Glomerular visceral epithelial cell (primary cell): Measurements from ENCODE around the gene TESK1.
"Not testable (repeated sequence)": the region's sequence is repeated elsewhere in the genome, so short reads cannot be mapped to it uniquely, and the experiment has no call there.

Source experiments
- DNase-seq: peaks from one replicate; pipeline ENCODE4 v3.0.0-alpha.2; 2016; ENCODE audit errors: extremely low spot score

TESK1 gene

GRCh38 chr9:35612843-35613242 lies 7.8 kb downstream of the TESK1 start:
- no peak for DNase-seq

GRCh38 chr9:35615981-35616680 lies 11.1 kb downstream of the TESK1 start:
- no peak for DNase-seq

DNA sequence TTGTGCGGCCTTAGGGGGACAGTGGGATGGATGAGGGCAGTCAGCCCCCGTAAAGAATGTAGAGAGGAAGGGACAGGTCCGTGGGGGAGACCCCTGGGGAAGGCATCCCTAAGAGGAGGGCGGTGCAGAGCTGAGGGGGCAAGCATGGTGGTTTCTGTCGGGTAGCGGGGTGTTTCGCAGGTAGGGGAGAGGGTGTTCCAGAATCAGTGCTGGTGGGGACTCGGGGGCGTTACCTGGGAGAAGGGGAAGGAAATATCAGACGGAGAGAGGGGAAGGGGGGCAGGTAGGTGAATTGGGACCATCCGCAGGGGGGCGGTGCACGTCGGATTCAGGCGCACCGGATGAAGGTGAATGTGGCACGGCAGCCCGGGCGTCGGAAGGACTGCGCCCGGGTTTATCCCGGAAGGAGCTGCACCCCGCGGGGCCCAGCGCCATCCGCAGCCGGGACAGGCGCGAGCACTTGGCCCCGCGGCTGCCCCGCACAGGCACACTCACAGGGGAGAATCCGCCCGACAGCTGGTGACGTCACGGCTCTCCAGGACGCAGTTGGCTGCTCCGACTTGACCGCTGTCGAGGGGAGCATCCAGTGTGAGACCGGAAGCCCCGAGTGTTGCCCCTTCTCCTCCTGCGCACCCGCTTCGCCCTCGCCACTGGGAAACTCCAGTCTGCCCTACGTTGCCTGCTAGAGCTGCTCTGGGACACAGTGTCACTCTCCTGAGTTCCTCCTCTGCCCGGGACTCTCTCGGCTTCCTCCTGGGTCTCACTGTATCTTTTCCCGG lies 11.8 kb downstream of the TESK1 start:
- peak; percentile 34 for DNase-seq

DNA sequence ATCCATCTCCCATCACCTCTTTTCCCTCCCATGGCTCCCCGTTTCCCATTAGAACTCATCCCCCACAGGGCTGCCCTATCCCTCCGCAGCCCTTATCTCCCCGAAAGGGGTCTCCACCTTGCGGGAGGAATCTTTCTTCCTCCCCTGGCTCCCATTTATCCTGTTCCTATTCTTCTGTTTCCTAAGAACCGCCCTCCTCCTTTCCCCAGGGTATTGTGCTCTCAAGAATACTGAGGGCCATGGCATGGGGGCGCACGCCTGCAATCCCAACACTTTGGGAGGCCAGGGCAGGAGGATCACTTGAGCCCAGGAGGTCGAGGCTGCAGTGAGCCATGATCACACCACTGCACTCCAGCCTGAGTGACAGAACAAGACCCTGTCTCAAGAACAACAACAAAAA lies 12.5 kb downstream of the TESK1 start:
- DNase-seq, result no peak

DNA sequence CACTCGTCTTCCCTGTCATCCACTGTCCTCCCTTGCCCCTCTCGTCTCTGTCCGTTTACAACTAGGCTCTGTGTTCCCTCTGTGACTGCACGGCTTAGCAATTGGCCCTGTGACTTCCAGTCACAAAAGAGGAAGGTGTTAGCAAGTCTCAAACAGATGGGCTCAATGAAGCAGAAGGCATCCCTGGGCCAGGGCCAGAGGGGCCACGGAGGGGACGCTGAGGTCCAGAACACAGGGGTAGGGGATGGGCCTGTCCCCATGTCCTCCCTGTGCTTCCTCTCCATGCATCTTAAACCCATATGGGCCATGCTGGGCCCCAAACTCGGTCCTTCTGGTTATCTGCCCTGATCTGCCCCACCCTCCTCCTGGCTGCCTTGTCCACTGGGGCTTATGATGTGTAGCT lies 13.3 kb downstream of the TESK1 start, which contains the start of gene CD72:
CD72 (minus strand) TSS at position 89 of the 403 bp plus-strand sequence. CDS start 110 bp downstream, outside the sequence.
- DNase-seq, result no peak

- DNase-seq, result no peak
Observed at GRCh38 chr9:35618854-35619799, 14.1 kb downstream of the TESK1 start.

DNA sequence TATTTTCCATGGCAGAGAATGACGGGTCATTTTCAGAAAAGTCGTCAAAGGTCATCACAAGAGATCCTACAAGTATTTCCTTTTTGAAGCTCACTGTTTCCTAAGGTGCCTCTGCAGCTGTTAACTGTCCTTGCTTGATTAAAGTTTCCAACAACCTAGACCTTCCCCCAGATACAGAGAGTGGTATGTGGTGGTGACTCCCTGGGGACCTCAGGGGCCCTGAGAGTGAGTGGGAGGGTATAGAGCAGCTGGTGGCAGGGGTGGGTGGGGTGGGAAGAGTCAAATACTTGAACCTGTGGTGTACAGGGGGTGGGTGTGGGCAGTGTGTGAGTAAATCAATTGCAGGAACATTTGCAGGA lies 14.7 kb downstream of the TESK1 start:
- DNase-seq, result no peak

DNA sequence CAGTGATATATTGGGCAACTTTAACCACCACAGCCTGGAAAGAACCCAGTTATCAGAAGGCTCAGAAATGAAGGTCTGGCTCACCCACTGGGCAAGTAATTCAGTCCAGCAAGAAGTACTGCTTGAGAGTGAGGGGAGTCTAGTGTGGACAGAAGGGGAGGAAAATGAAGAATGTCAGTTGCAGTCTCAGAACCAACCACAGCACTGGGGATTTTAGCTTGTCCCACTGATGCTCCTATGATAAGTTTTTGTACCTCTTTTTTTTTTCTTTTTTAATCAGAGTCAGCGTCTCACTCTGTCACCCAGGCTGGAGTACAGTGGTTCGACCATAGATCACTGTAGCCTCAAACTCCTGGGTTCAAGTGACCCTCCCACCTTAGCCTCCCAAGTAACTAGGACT lies 22.5 kb downstream of the TESK1 start:
- no peak for DNase-seq

DNA sequence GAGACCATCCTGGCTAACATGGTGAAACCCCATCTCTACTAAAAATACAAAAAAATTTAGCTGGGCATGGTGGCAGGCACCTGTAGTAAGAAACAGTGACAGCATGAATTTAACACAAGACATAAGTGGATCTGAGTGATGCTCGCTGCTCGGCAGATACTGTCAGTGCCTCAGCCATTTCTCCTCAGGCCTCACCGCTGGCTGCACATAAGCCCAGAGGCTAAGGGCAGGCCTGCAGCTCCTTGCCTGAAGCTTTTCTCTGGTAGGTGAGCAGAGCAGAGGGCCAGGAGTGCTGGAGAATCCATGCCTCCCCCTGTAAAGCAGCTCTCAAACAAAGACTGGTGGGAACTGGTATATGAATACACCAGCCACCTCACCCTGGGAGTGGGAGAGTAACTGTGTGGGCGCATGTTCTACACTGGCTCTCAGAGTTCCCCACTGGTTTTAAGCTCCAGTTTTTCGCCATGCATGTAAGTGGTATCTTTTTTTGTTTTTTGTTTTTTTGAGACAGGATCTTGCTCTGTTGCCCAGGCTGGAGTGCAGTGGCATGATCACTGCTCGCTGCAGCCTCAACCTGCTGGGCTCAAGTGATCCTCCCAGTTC lies 23.4 kb downstream of the TESK1 start:
- no peak for DNase-seq

GRCh38 chr9:35629597-35629996 lies 24.5 kb downstream of the TESK1 start:
- DNase-seq, result no peak

GRCh38 chr9:35635730-35636129 lies 30.7 kb downstream of the TESK1 start:
- no peak for DNase-seq

- no peak for DNase-seq
Observed at GRCh38 chr9:35636135-35636876, 31.2 kb downstream of the TESK1 start.

DNA sequence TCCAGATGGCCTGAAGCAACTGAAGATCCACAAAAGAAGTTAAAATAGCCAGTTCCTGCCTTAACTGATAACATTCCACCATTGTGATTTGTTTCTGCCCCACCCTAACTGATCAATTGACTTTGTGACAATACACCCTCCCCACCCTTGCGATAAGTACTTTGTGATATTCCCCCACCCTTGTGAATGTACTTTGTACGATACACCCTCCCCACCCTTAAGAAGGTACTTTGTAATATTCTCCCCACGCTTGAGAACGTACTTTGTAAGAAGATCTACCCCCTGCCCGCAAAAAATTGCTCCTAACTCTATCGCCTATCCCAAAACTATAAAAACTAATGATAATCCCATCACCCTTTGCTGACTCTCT lies 31.8 kb downstream of the TESK1 start:
- not testable (repeated sequence) for DNase-seq

GRCh38 chr9:35637427-35637955 lies 32.4 kb downstream of the TESK1 start:
- not testable (repeated sequence) for DNase-seq

DNA sequence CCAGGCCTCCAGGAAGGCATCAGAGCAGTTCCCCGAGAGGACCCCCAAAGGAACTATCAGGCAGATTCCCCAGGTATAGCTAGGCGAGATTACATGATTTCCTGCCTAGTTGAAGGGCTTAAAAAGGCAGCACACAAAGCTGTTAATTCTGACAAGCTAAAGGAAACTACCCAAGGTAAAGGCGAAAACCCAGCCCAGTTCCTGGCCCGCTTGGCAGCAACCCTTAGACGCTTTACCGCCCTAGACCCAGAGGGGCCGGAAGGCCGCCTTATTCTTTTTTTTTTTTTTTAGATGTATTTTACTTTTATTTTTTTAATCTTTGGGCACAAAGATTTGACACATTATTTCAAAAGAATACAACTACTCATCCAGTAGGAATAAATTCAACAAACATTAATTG lies 33.7 kb downstream of the TESK1 start:
- not testable (repeated sequence) for DNase-seq

- DNase-seq, result not testable (repeated sequence)
Observed at GRCh38 chr9:35639225-35639624, 34.2 kb downstream of the TESK1 start.

- no peak for DNase-seq
Observed at GRCh38 chr9:35639631-35640030, 34.6 kb downstream of the TESK1 start.

- not testable (repeated sequence) for DNase-seq
Observed at GRCh38 chr9:35640431-35640830, 35.4 kb downstream of the TESK1 start.

GRCh38 chr9:35641478-35641877 lies 36.4 kb downstream of the TESK1 start:
- DNase-seq, result not testable (repeated sequence)

DNA sequence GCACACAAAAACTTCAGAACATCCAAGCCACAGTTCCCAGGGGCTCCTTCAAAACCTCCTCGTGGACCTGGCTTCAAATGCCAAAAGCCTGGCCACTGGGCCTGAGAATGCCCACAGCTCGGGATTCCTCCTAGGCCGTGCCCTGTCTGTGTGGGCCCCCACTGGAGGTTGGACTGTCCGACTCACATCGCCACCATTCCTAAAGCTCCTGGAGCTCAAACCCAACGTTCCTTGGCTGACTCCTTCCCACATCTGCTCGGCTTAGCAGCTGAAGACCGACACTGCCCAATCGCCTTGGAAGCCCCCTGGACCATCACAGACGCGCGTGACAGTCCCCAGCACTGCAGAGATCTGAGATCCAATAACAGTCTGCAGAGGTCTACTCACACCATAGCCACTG lies 38.0 kb downstream of the TESK1 start:
- no peak for DNase-seq

DNA sequence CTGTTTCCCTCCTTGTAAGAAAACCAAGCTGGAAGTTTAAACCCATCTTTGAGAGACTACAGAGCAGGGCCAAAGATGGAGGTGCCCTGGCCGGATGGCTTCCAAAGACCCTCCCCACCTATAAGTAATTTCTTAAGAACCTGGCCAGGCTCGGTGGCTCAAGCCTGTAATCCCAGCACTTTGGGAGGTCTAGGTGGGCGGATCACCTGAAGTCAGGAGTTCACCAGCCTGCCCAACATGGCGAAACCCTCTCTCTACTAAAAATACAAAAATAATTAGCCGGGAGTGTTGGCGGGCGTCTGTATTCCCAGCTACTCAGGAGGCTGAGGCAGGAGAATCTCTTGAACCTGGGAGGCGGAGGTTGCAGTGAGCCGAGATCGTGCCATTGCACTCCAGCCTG lies 40.7 kb downstream of the TESK1 start:
- DNase-seq, result not testable (repeated sequence)
